ENCODE results near the gene RASSF4. TPM values are rescaled to one million over a fixed set of nuclear protein-coding genes. Genes with fewer than 3 reads are reported as not detected.
A peak's percentile ranks its signal among the peaks of the same experiment; 100 is the strongest.

Gene RASSF4
- total RNA-seq, 1 experiment from 2014 or later, result 11.5 TPM

- Histone ChIP-seq H3K27ac (ENCODE audit: insufficient read length, low read depth, low read length) (no peak overlapping the region), H3K23ac (ENCODE audit: insufficient read length, low read depth, low read length) (no peak overlapping the region), H3K18ac (ENCODE audit: insufficient read length, low read depth, low read length) (peak overlapping the region; percentile 21), H4K91ac (ENCODE audit: insufficient read length, low read depth, low read length) (no peak overlapping the region), H3K79me2 (ENCODE audit: insufficient read depth, low read length) (no peaks in the 10 kb centered on the region), H2BK120ac (ENCODE audit: low read depth, low read length, poor library complexity, severe bottlenecking) (no peak overlapping the region), H4K20me1 (ENCODE audit: control insufficient read depth, insufficient read depth, insufficient read length) (no peaks in the 10 kb centered on the region), H2BK12ac (ENCODE audit: insufficient read length, low read depth, low read length) (no peak overlapping the region), H3T11ph (ENCODE audit: low read length) (no peak overlapping the region), H2BK15ac (ENCODE audit: low read depth, low read length) (no peak overlapping the region), H4K5ac (ENCODE audit: insufficient read length, low read depth, low read length) (no peak overlapping the region), H3K27me3 (ENCODE audit: insufficient read depth, low read length) (no peaks in the 10 kb centered on the region), H2AFZ (ENCODE audit: low read length) (no peak overlapping the region), H2AK5ac (ENCODE audit: insufficient read length, low read length) (no peak overlapping the region), H3K4ac (ENCODE audit: low read depth, low read length) (no peak overlapping the region), H2BK20ac (ENCODE audit: low read depth, low read length, poor library complexity, severe bottlenecking) (no peak overlapping the region), H3K79me1 (ENCODE audit: insufficient read depth, low read depth, low read length, poor library complexity, severe bottlenecking) (no peaks in the 10 kb centered on the region), H3K14ac (ENCODE audit: insufficient read depth, low read length) (no peak overlapping the region), H3K4me1 (ENCODE audit: insufficient read depth, low read length) (peaks cover 25% of the 10 kb centered on the region), H3K4me2 (ENCODE audit: insufficient read depth, insufficient read length, low read length) (no peak overlapping the region), H3K9me3 (ENCODE audit: control insufficient read depth, low read depth, low read length) (no peaks in the 10 kb centered on the region), H3K56ac (ENCODE audit: insufficient read length, low read depth, low read length) (no peak overlapping the region), H4K8ac (replicated peaks; ENCODE audit: insufficient read length, low read depth, low read length) (no peak overlapping the region), H3K23me2 (ENCODE audit: insufficient read length, low read depth, low read length, poor library complexity, severe bottlenecking) (peaks cover 11% of the 10 kb centered on the region), H3K9ac (ENCODE audit: extremely low read depth, insufficient read length, low read length) (no peak overlapping the region), H2BK5ac (ENCODE audit: insufficient read length, low read length) (no peak overlapping the region)
- TF ChIP-seq CTCF (conservative IDR thresholded peaks at IDR 0.05), result peak; percentile 49
- peak overlapping the region in 2 of 3 experiments; percentile 27 to 87; a peak in 4 of 7 replicates for H3K27ac Mint-ChIP-seq
- no CpG with 5 or more reads among the region's 19 CpGs for WGBS (ENCODE audit: extremely low coverage, insufficient read length, low lambda C conversion rate)
- peak; percentile 70 for DNase-seq
- H3K9me3 Mint-ChIP-seq, result no peaks in the 10 kb centered on the region; a peak in 1 of 5 replicates
- H3K36me3 Mint-ChIP-seq (ENCODE audit: insufficient read depth in 1 of 3, low read depth in 3 of 3), result peaks cover 0 to 2% (median 0%) of the 10 kb centered on the region in 3 experiments; a peak in 1 of 7 replicates
- H3K27me3 Mint-ChIP-seq (ENCODE audit: low read depth), result peaks cover 13% of the 10 kb centered on the region
- no peak overlapping the region for H3K4me3 Mint-ChIP-seq
- peaks cover 80% of the 10 kb centered on the region in 2 experiments for H3K4me1 Mint-ChIP-seq
Observed at GRCh38 chr10:44962870-44963738, 3.5 kb downstream of the RASSF4 start.
